22Rv1 (cell line): Measurements from ENCODE around the gene DKK2.

Source experiments
- H3K27ac ChIP-seq: fragments of 450-650 bp; 2 replicates; pipeline ENCODE4 v1.5.1; 2017
- CTCF ChIP-seq: fragments of 450-650 bp; IDR thresholded peaks from 2 replicates; pipeline ENCODE4 v1.5.1; 2017; ENCODE audit warnings: mild to moderate bottlenecking
- ZFX ChIP-seq: fragments of 450-650 bp; IDR thresholded peaks from 2 replicates; pipeline ENCODE4 v1.6.1; 2017; ENCODE audit warnings: antibody characterized with exemption, borderline replicate concordance

The DKK2 gene

GRCh38 chr4:106875340-106875739 is 160.8 kb downstream of the DKK2 start:
- H3K27ac ChIP-seq = no peak overlapping the region
- TF ChIP-seq CTCF (peak; percentile 33), ZFX (no peak)
